ENCODE measurements around the gene LENG1.

DNA sequence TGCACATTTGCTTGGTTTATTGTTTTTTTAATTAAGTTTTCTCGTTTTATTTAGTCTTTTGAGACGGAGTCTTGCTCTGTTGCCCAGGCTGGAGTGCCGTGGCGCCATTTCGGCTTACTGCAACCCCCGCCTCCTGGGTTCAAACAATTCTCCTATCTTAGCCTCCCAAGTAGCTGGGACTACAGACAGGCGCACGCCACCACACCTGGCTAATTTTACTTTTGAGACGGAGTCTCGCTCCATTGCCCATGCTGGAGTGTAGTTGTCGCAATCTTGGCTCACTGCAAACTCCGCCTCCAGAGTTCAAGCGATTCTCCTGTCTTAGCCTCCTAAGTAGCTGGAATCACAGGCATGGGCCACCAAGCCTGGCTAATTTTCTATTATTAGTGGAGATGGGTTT lies 42.5 kb upstream of the LENG1 start:
- TF ChIP-seq EP300 (IDR thresholded peaks at IDR 0.05) (no peak), CTCF (IDR thresholded peaks at IDR 0.05) (no peak)
